ENCODE results near the gene LATS1.

GRCh38 chr6:149717255-149717587 lies 680 bp downstream of the LATS1 start:
- no peak for TF ChIP-seq CTCF (IDR thresholded peaks at IDR 0.05)
- TF ChIP-seq EP300 (IDR thresholded peaks at IDR 0.05), result no peak
- TF ChIP-seq POLR2A (IDR thresholded peaks at IDR 0.05), result no peak
- TF ChIP-seq POLR2AphosphoS5 (IDR thresholded peaks at IDR 0.05), result no peak

Data from upper lobe of left lung (tissue), 4 donors.